H1 (cell line): Measurements from ENCODE around the gene DOCK9. TPM values are rescaled to one million over a fixed set of nuclear protein-coding genes. Genes with fewer than 3 reads are reported as not detected.

ENCODE experiments used
- CTCF ChIA-PET: fragments of 300-600 bp; sonication (Branson Sonifier 250); formaldehyde crosslinking; loops from one replicate; lab custom pipeline; 2021; ENCODE audit not compliant: partially characterized antibody; lab: Charles Lee
- POLR2A ChIA-PET: fragments of 300-600 bp; sonication (Branson Sonifier 250); formaldehyde crosslinking; loops from one replicate; lab custom pipeline; 2021; ENCODE audit warnings: inconsistent platforms; ENCODE audit not compliant: partially characterized antibody; lab: Charles Lee
- DNase-seq, 2 experiments: peaks; one replicate each; pipeline versions ENCODE4 v3.0.0 to v3.0.0-alpha.2; 2010 to 2022; ENCODE audit warnings: low spot score in 2 of 2, low read depth in 1 of 2, mixed read lengths in 1 of 2
- FAIRE-seq: peaks from 2 replicates; lab custom pipeline; 2011; peaks lifted over from hg19 to GRCh38; lab: Jason Lieb, UNC
- H2AFZ ChIP-seq: 2 replicates; pipeline ENCODE4 v1.8.1; 2012; ENCODE audit warnings: low read length, inconsistent platforms
- H2AK5ac ChIP-seq: 2 replicates; pipeline ENCODE4 v1.6.1; 2013; ENCODE audit warnings: low read depth, low read length
- H2BK120ac ChIP-seq: replicated peaks from 2 replicates; pipeline ENCODE3; 2013; ENCODE audit warnings: low read depth, low read length, inconsistent platforms
- H2BK12ac ChIP-seq: 2 replicates; pipeline ENCODE4 v1.6.1; 2013; ENCODE audit warnings: low read depth, low read length
- H2BK15ac ChIP-seq: 2 replicates; pipeline ENCODE4 v1.6.1; 2013; ENCODE audit warnings: low read length
- H2BK20ac ChIP-seq: 2 replicates; pipeline ENCODE4 v1.6.1; 2013; ENCODE audit warnings: low read length
- H2BK5ac ChIP-seq: 2 replicates; pipeline ENCODE4 v1.6.1; 2013; ENCODE audit warnings: low read depth, low read length
- H3K14ac ChIP-seq: 2 replicates; pipeline ENCODE4 v1.6.1; 2013; ENCODE audit warnings: inconsistent platforms; ENCODE audit not compliant: insufficient read length
- H3K18ac ChIP-seq: 2 replicates; pipeline ENCODE4 v1.6.1; 2013; ENCODE audit warnings: low read length; ENCODE audit errors: extremely low read depth
- H3K23ac ChIP-seq: 2 replicates; pipeline ENCODE4 v1.6.1; 2013; ENCODE audit warnings: inconsistent platforms; ENCODE audit not compliant: insufficient read length
- H3K23me2 ChIP-seq: 2 replicates; pipeline ENCODE4 v1.6.1; 2013; ENCODE audit warnings: low read depth, low read length
- H3K27ac ChIP-seq: 2 replicates; pipeline ENCODE4 v1.6.1; 2011; ENCODE audit warnings: low read depth, low read length, inconsistent platforms
- H3K27me3 ChIP-seq, 4 experiments: replicated peaks in 1 of 4; 1 replicate in 1 of 4; 2 replicates in 3 of 4; pipeline versions ENCODE4 v1.6.1 to v1.8.1; 2011 to 2013; ENCODE audit warnings: low read length in 3 of 4, mild to moderate bottlenecking in 3 of 4, inconsistent platforms in 2 of 4, mixed read lengths in 2 of 4, moderate library complexity in 1 of 4; ENCODE audit not compliant: control insufficient read depth in 3 of 4, insufficient read depth in 3 of 4; ENCODE audit errors: extremely low read depth in 1 of 4
- H3K36me3 ChIP-seq, 4 experiments: 2 replicates each; pipeline versions ENCODE4 v1.6.1 to v1.8.1; 2011 to 2013; ENCODE audit warnings: mild to moderate bottlenecking in 4 of 4, low read length in 3 of 4, moderate library complexity in 2 of 4, control low read depth in 1 of 4, inconsistent platforms in 1 of 4; ENCODE audit not compliant: insufficient read depth in 4 of 4, control insufficient read depth in 2 of 4
- H3K4ac ChIP-seq: replicated peaks from 2 replicates; pipeline ENCODE3; 2013; ENCODE audit warnings: low read length, low read depth, mixed read lengths, inconsistent platforms; ENCODE audit not compliant: insufficient read length
- H3K4me1 ChIP-seq, 4 experiments: replicated peaks in 1 of 4; 1 replicate in 1 of 4; 2 replicates in 3 of 4; pipeline versions ENCODE4 v1.6.1 to v1.8.1; 2011 to 2013; ENCODE audit warnings: low read length in 3 of 4, inconsistent platforms in 2 of 4, mixed read lengths in 1 of 4; ENCODE audit not compliant: insufficient read depth in 4 of 4, control insufficient read depth in 3 of 4
- H3K4me2 ChIP-seq, 2 experiments: 2 replicates each; pipeline versions ENCODE4 v1.6.1 to v1.8.1; 2011 to 2013; ENCODE audit warnings: low read depth in 2 of 2, low read length in 2 of 2, control low read depth in 1 of 2, inconsistent platforms in 1 of 2, mild to moderate bottlenecking in 1 of 2; ENCODE audit not compliant: insufficient read depth in 1 of 2
- H3K4me3 ChIP-seq, 4 experiments: fragments of 200-600, 300-600 bp in 1 of 4; sonication (generic), shearing (Covaris generic), sonication (Bioruptor Twin) in 1 of 4; 2 replicates each; pipeline versions ENCODE4 v1.5.1 to v1.8.1; 2011 to 2016; ENCODE audit warnings: low read length in 4 of 4, low read depth in 3 of 4, control low read depth in 2 of 4, inconsistent platforms in 2 of 4, mild to moderate bottlenecking in 2 of 4, mixed read lengths in 1 of 4, moderate library complexity in 1 of 4; ENCODE audit not compliant: insufficient read depth in 2 of 4; ENCODE audit errors: extremely low read depth in 1 of 4
- H3K56ac ChIP-seq: replicated peaks from 2 replicates; pipeline ENCODE3; 2013; ENCODE audit warnings: low read depth, mild to moderate bottlenecking, mixed read lengths, low read length, inconsistent platforms; ENCODE audit not compliant: insufficient read length
- H3K79me1 ChIP-seq: 2 replicates; pipeline ENCODE4 v1.6.1; 2013; ENCODE audit warnings: low read depth, low read length, control low read depth
- H3K79me2 ChIP-seq, 2 experiments: 2 replicates each; pipeline versions ENCODE4 v1.6.1 to v1.8.1; 2012 to 2013; ENCODE audit warnings: low read length in 2 of 2, mild to moderate bottlenecking in 2 of 2, inconsistent platforms in 1 of 2; ENCODE audit not compliant: insufficient read depth in 2 of 2, control insufficient read depth in 1 of 2
- H3K9ac ChIP-seq, 4 experiments: replicated peaks in 1 of 4; 1 replicate in 1 of 4; 2 replicates in 3 of 4; pipeline versions ENCODE4 v1.6.1 to v1.8.1; 2011 to 2013; ENCODE audit warnings: low read depth in 3 of 4, low read length in 3 of 4, control low read depth in 2 of 4, mild to moderate bottlenecking in 2 of 4, moderate library complexity in 2 of 4, inconsistent platforms in 1 of 4; ENCODE audit errors: extremely low read depth in 1 of 4
- H3K9me3 ChIP-seq, 2 experiments: 2 replicates each; pipeline versions ENCODE4 v1.6.1 to v1.8.1; 2012 to 2013; ENCODE audit warnings: mild to moderate bottlenecking in 2 of 2, moderate library complexity in 2 of 2, control low read depth in 1 of 2, inconsistent platforms in 1 of 2, low read depth in 1 of 2, low read length in 1 of 2, mixed read lengths in 1 of 2; ENCODE audit not compliant: insufficient read depth in 2 of 2
- H4K20me1 ChIP-seq, 2 experiments: replicated peaks in 1 of 2; 2 replicates each; pipeline versions ENCODE3 to v1.8.1; 2011 to 2013; ENCODE audit warnings: inconsistent platforms in 2 of 2, low read length in 2 of 2, mild to moderate bottlenecking in 1 of 2; ENCODE audit not compliant: insufficient read depth in 2 of 2, control insufficient read depth in 1 of 2
- H4K5ac ChIP-seq: 2 replicates; pipeline ENCODE4 v1.6.1; 2013; ENCODE audit warnings: low read length, low read depth, mixed read lengths, inconsistent platforms; ENCODE audit not compliant: insufficient read length
- H4K8ac ChIP-seq: 2 replicates; pipeline ENCODE4 v1.8.0; 2013; ENCODE audit warnings: mild to moderate bottlenecking, moderate library complexity, low read length, inconsistent platforms; ENCODE audit not compliant: insufficient read depth; ENCODE audit errors: extremely low read depth
- H4K91ac ChIP-seq: replicated peaks from 2 replicates; pipeline ENCODE3; 2013; ENCODE audit warnings: low read length, mixed read lengths, inconsistent platforms; ENCODE audit not compliant: insufficient read length
- EGR1 ChIP-seq: IDR thresholded peaks from 2 replicates; pipeline ENCODE4 v1.6.1; 2011; ENCODE audit warnings: low read depth, low read length, borderline replicate concordance
- EP300 ChIP-seq, 2 experiments: IDR thresholded peaks; 1 replicate in 1 of 2; 2 replicates in 1 of 2; pipeline ENCODE4 v1.6.1; 2011 to 2012; ENCODE audit warnings: low read depth in 2 of 2, low read length in 2 of 2, mild to moderate bottlenecking in 2 of 2, borderline replicate concordance in 1 of 2, inconsistent platforms in 1 of 2, moderate library complexity in 1 of 2
- KDM5A ChIP-seq: fragments of 200-600 bp; IDR thresholded peaks from 2 replicates; pipeline ENCODE4 v1.7.1; 2012; ENCODE audit warnings: mild to moderate bottlenecking, low read length, inconsistent platforms, mixed read lengths
- PHF8 ChIP-seq: fragments of 200-600 bp; sonication (generic); conservative IDR thresholded peaks from 2 replicates; pipeline ENCODE4 v1.7.1; 2012; ENCODE audit warnings: low read depth, mild to moderate bottlenecking, inconsistent platforms, low read length, moderate library complexity
- RFX5 ChIP-seq: IDR thresholded peaks from 2 replicates; pipeline ENCODE4 v1.6.1; 2011; ENCODE audit warnings: low read depth, low read length, improper control_type of control experiment, borderline replicate concordance
- SIRT6 ChIP-seq: IDR thresholded peaks from one replicate; pipeline ENCODE4 v1.7.1; 2012; ENCODE audit warnings: low read length, inconsistent platforms
- SP2 ChIP-seq: IDR thresholded peaks from 2 replicates; pipeline ENCODE4 v1.6.1; 2012; ENCODE audit warnings: mild to moderate bottlenecking, low read length, inconsistent platforms
- TAF1 ChIP-seq: IDR thresholded peaks from 2 replicates; pipeline ENCODE4 v1.6.1; 2011; ENCODE audit warnings: mild to moderate bottlenecking, low read depth, low read length
- WGBS, 2 experiments: shearing (Covaris generic) in 1 of 2; methylation state at CpG; one replicate each; pipeline versions ENCODE4 v1.1.6 to v1.1.7; 2013 to 2015; ENCODE audit warnings: low lambda C conversion rate in 2 of 2, mixed read lengths in 2 of 2, inconsistent platforms in 1 of 2, low coverage in 1 of 2, missing lambda C conversion rate in 1 of 2; ENCODE audit not compliant: insufficient replicate concordance in 2 of 2, insufficient coverage in 1 of 2, insufficient read length in 1 of 2; ENCODE audit errors: extremely low coverage in 1 of 2, missing lambda C conversion rate in 1 of 2; 5-methylcytosine and 5-hydroxymethylcytosine counted together
- polyA plus RNA-seq, 7 experiments: library from polyadenylated mRNA; depleted of rRNA in 3 of 7; stranded (reverse) in 5 of 7; unstranded in 2 of 7; fragments of >200 nt in 5 of 7; fragments of 200-250 nt in 2 of 7; gene quantifications; 1 replicate in 5 of 7; 2 replicates in 1 of 7; 4 replicates in 1 of 7; pipeline versions ENCODE4 v1.2.1 to v1.2.3, GENCODE V29; 2011 to 2013; ENCODE audit warnings: missing spikeins in 2 of 7, mixed read lengths in 2 of 7
- total RNA-seq: library from RNA; stranded (reverse); fragmentation: NEBNext Ultra II Directional; extraction: Animal tissue kit (Norgen Biotek cat#: 25700); gene quantifications from 2 replicates; pipeline ENCODE4 v1.2.1, GENCODE V29; 2021

DOCK9 gene
- total and polyA plus RNA-seq, 2 of the 8 experiments (the other 6 are each of a cell fraction or from before 2014, with no cell fraction given): 21.6 to 31.5 TPM

GRCh38 chr13:98831236-98831635, 146.6 kb downstream of the DOCK9 start:
- peaks cover 0 to 15% (median 6%) of the 10 kb centered on the region in 4 experiments; a peak in 6 of 7 replicates for H3K4me1 ChIP-seq
- no peak for FAIRE-seq
- no peaks in the 10 kb centered on the region for H3K79me2 ChIP-seq
- no peak for DNase-seq
- H3K79me1 ChIP-seq: no peaks in the 10 kb centered on the region; the same call in 1 of the 2 replicates
- H3K56ac ChIP-seq: no peak overlapping the region
- no peak overlapping the region for H2AFZ ChIP-seq
- H3K18ac ChIP-seq: no peak overlapping the region
- no peaks in the 10 kb centered on the region; a peak in 2 of 7 replicates for H3K27me3 ChIP-seq
- no peak overlapping the region for H3K27ac ChIP-seq
- H3K36me3 ChIP-seq: no peaks in the 10 kb centered on the region
- H3K4me3 ChIP-seq: no peak overlapping the region
- no peak overlapping the region for H4K8ac ChIP-seq
- no peak overlapping the region for H3K9ac ChIP-seq
- no peak overlapping the region for H2AK5ac ChIP-seq
- H3K23me2 ChIP-seq: no peaks in the 10 kb centered on the region
- CTCF ChIA-PET: interaction anchor here (1.1 to 1.4 kb wide), 2 partner anchors 9 to 44 kb away, joined by 3 to 4 read pairs; no protein-coding TSS in a partner anchor
- H3K14ac ChIP-seq: no peak overlapping the region
- H4K91ac ChIP-seq: no peak overlapping the region
- no peak overlapping the region for H2BK120ac ChIP-seq
- no peak overlapping the region for H3K4me2 ChIP-seq
- H4K20me1 ChIP-seq: no peaks in the 10 kb centered on the region
- no peak overlapping the region for H2BK5ac ChIP-seq
- WGBS, 2 experiments: 92% methylated on average over 8 of the region's 8 CpGs; no CpG with 5 or more reads in 1 of the 2 experiments
- H2BK12ac ChIP-seq: no peak overlapping the region
- H2BK15ac ChIP-seq: no peak overlapping the region
- no peak overlapping the region for H4K5ac ChIP-seq
- H3K9me3 ChIP-seq: no peaks in the 10 kb centered on the region
- no peak for TF ChIP-seq KDM5A
- TF ChIP-seq EGR1: no peak
- TF ChIP-seq RFX5: no peak
- TF ChIP-seq PHF8: no peak
- no peak for TF ChIP-seq SIRT6
- no peak for TF ChIP-seq EP300 (IDR thresholded peaks at IDR 0.05; ENCODE audit: borderline replicate concordance in 1 of 2, low read depth in 2 of 2, low read length in 2 of 2)
- no peak for TF ChIP-seq SP2
- no peak for TF ChIP-seq TAF1
- no peak overlapping the region for H3K4ac ChIP-seq
- H3K23ac ChIP-seq: no peak overlapping the region
- no peak overlapping the region for H2BK20ac ChIP-seq
- POLR2A ChIA-PET: no interaction called here
